GM10266 (cell line): ENCODE data around the gene NEDD4L.
"Not testable (repeated sequence)": the region's sequence is repeated elsewhere in the genome, so short reads cannot be mapped to it uniquely, and the experiment has no call there.

Experiments used
- DNase-seq: peaks from one replicate; pipeline ENCODE4 v3.0.0; 2012; ENCODE audit errors: extremely low spot score
- TF ChIP-seq, protein P1 (sequence below): IDR thresholded peaks from 2 replicates; pipeline ENCODE4 v1.5.1; 2012; ENCODE audit warnings: mild to moderate bottlenecking, low read depth; ENCODE audit not compliant: control insufficient read depth, insufficient read depth; ENCODE audit errors: missing control alignments

The NEDD4L gene

DNA sequence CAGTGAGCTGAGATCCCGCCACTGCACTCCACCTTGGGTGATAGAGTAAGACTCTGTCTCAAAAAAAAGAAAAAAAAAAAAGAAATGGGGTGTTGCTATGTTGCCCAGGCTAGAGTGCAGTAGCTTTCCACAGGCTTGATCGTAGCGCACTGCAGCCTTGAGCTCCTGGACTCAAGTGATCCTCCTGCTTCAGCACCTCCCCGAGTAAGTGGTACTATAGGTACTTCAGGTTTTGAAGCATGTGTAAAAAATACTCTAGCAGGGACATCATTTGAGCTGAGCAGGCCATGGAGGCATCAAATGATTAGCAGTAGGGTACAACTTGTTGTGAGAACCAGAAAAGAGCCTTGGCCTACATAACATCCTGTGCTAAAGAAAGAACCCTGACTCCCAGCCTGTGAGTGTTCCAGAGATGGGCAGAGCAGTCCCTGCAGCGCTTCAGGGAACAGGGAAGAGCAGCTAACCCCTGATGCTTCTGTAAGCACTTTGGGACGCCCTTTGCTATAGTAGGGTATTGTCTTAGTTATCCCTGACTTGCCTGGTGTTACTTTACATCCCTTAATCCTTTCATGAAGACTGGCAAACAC lies 119.1 kb downstream of the NEDD4L start:
- TF ChIP-seq, protein P1, sequence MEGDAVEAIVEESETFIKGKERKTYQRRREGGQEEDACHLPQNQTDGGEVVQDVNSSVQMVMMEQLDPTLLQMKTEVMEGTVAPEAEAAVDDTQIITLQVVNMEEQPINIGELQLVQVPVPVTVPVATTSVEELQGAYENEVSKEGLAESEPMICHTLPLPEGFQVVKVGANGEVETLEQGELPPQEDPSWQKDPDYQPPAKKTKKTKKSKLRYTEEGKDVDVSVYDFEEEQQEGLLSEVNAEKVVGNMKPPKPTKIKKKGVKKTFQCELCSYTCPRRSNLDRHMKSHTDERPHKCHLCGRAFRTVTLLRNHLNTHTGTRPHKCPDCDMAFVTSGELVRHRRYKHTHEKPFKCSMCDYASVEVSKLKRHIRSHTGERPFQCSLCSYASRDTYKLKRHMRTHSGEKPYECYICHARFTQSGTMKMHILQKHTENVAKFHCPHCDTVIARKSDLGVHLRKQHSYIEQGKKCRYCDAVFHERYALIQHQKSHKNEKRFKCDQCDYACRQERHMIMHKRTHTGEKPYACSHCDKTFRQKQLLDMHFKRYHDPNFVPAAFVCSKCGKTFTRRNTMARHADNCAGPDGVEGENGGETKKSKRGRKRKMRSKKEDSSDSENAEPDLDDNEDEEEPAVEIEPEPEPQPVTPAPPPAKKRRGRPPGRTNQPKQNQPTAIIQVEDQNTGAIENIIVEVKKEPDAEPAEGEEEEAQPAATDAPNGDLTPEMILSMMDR: no peak
- DNase-seq: no peak

DNA sequence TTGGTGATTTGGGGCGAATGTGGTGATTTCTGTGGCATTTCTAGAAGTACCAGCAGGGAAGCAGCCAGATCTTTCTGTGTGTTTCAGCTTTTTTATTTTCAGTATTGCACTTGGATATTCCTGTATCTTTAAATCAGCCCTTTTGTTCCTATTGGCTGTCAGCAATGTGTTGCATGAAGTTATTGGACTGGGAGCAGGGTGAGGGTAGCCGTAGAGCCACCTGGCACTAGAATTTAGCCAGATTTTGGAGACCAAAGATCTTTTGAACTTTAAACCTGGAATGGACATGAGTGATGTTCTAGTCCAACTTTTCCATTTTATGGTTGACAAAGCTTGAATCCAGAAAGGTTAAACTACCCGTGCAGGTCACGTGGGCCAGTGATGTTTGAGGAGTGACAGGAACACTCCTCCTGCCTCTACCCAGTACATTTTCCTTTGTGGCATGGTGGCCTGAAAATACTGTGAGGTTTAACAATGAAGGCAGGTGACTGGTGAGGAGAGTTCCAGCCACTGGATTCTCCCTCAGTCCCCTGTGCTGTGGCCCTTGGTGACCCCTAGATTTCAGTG lies 122.3 kb downstream of the NEDD4L start:
- TF ChIP-seq, protein P1: no peak
- DNase-seq: no peak

DNA sequence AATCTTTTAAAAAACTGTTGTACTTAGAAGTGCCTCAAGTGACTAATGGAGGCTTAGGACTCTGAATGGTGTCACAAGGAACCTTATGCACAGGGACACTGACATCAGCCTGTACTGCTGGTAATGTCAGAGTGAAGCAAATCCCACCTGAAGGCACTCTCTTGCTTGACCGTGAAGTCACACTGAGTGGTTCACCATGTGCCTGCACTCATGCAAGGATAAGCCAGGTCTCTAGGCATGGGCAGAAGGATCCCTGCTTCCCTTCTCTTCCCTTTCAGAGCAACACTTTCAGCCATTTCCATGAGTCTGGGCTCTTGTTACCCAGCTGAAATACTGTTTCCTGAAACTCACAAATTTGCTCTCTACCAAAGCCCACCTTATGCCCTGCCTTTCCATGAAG lies 123.0 kb downstream of the NEDD4L start:
- TF ChIP-seq, protein P1: no peak
- no peak for DNase-seq

DNA sequence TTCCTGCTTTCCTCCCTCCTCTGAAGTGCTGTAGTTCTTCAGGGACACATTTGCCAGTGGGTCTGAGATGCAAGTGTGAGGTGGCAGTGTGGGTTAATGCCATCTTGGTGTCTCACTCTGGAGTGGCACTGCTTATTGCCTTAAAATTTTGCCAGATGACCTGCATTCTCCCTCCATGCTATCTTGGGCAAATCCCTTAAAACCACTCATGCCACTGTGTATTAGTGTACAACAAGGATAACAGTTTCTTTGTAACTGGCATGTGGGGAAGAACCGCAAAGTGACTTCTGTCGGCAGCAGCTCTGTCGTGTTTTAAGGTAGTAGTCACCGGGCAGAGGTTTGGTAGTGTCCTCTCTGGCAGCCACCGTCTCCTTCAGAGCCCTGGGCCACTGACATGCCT lies 124.2 kb downstream of the NEDD4L start:
- TF ChIP-seq, protein P1: no peak
- DNase-seq: no peak

DNA sequence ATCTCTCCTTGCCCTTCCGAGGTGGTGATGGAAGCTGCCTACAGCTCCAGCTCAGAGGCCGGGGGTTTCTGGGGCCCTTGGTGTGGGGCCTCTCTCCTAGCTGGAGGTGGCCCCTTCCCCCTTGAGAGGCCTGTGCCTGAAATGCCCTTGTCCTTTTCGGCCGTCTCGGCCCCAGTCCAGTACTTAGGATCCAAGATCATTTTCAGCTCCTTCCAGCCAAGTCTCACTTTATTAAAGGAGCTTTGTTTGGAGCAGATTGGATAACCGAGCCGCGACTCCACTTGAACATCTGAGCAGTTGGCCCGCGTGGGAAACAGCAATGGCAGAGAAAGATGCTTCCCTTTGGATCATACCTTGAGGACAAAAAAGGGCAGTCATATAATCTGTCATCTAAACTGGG lies 125.0 kb downstream of the NEDD4L start:
- TF ChIP-seq, protein P1: no peak
- no peak for DNase-seq

DNA sequence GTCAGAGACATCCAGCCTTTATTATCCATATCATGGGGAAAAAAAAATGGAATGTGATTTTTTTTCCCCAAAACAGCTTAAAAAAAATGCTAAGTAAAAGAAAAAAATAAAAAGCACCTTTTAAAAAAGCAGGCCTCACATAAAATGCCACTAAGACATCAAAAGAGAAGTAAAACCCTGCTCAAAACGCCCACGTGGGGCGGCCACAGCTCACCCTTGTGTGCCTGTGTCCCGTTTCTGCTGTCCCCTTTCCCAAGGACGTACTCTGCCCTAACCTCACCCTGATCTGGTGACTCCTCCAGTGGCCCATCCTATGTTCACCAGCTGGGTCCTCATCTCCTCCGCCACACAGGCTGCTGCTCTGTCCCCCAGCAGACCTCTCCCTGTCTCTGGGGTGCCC lies 125.4 kb downstream of the NEDD4L start:
- TF ChIP-seq, protein P1: no peak
- no peak for DNase-seq

DNA sequence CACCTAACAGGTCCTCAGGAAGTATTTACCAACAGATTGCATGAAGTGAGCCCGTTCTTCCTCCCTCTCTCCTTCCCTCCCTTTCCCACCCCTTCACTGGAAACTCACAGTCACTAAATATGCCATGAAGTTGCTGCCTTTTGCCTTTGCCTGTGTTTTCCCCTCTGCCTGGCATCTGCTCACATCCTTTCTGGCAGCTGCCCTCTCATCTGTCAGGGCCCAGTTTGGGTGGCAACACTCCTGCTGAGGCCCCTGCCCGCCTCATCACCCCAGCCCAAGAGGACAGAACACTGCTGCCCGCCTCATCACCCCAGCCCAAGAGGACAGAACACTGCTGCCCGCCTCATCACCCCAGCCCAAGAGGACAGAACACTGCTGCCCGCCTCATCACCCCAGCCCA lies 126.0 kb downstream of the NEDD4L start:
- not testable (repeated sequence) for DNase-seq

DNA sequence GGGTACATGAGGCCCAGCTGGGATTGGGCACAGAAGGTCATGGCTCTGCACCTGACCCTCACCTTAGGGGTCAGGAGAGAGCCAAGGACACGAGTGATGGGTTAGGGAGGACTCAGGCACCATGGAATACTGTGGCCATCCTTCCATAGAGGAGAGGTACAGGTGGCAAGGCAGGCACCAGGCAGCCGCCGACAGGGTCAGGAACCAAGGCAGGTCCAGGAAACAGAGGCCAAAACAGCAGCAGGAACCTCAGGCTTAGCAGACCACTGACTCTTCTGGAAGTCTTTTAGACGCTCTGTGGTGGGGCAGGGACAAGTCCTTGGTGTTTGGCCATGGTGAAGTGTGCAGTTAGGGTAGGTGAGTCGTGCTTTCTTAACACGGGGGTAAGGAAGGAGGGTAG lies 128.0 kb downstream of the NEDD4L start:
- DNase-seq: no peak
- TF ChIP-seq, protein P1: no peak
